Esophagus squamous epithelium (tissue), 4 donors: ENCODE results near the gene APOF.

Experiments
- POLR2A ChIP-seq, 4 donors: fragments of 450-650 bp; IDR thresholded peaks; one replicate each; pipeline ENCODE4 v1.6.1; 2017; ENCODE audit warnings: antibody characterized with exemption in 4 of 4, mild to moderate bottlenecking in 4 of 4, moderate library complexity in 3 of 4
- TF ChIP-seq, protein P1 (sequence below), 6 experiments: fragments of 450-650 bp in 4 of 6; fragments of 200-600 bp in 2 of 6; sonication (generic) in 2 of 6; IDR thresholded peaks; one replicate each; pipeline ENCODE4 v1.5.1; 2016 to 2019; ENCODE audit warnings: antibody characterized with exemption in 6 of 6, mild to moderate bottlenecking in 4 of 6, moderate library complexity in 4 of 6

- TF ChIP-seq, protein P1, sequence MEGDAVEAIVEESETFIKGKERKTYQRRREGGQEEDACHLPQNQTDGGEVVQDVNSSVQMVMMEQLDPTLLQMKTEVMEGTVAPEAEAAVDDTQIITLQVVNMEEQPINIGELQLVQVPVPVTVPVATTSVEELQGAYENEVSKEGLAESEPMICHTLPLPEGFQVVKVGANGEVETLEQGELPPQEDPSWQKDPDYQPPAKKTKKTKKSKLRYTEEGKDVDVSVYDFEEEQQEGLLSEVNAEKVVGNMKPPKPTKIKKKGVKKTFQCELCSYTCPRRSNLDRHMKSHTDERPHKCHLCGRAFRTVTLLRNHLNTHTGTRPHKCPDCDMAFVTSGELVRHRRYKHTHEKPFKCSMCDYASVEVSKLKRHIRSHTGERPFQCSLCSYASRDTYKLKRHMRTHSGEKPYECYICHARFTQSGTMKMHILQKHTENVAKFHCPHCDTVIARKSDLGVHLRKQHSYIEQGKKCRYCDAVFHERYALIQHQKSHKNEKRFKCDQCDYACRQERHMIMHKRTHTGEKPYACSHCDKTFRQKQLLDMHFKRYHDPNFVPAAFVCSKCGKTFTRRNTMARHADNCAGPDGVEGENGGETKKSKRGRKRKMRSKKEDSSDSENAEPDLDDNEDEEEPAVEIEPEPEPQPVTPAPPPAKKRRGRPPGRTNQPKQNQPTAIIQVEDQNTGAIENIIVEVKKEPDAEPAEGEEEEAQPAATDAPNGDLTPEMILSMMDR (IDR thresholded peaks at IDR 0.05) = no peak
- no peak for TF ChIP-seq POLR2A (IDR thresholded peaks at IDR 0.05)
These were observed 49.4 kb upstream of the APOF start for GRCh38 chr12:56411781-56412639.
